ENCODE measurements around the gene TSPAN6. TPM values are rescaled to one million over a fixed set of nuclear protein-coding genes. Genes with fewer than 3 reads are reported as not detected.

Gene TSPAN6
- total and polyA plus RNA-seq, 4 donors: 11.7 to 56.2 (median 16.3) TPM

GRCh38 chrX:100659431-100660137 lies 23.0 kb upstream of the TSPAN6 start:
- H3K4me3 ChIP-seq: no peak overlapping the region
- peak overlapping the region in 1 of 2 donors; percentile 32 for H3K9ac ChIP-seq (ENCODE audit: insufficient read depth in 1 of 2, low read length in 2 of 2)
- no peaks in the 10 kb centered on the region for H3K36me3 ChIP-seq (ENCODE audit: control insufficient read depth in 4 of 4, insufficient read depth in 4 of 4, low read length in 4 of 4)
- peaks cover 0 to 24% (median 3%) of the 10 kb centered on the region in 3 donors for H3K27me3 ChIP-seq (ENCODE audit: control insufficient read depth in 3 of 3, insufficient read depth in 3 of 3, low read length in 2 of 3)
- ATAC-seq (ENCODE audit: insufficient read depth, low FRiP score) (no peak), DNase-seq (peak; percentile 65 to 82 (median 80))
- no peak overlapping the region for H3K27ac ChIP-seq (ENCODE audit: low read depth in 1 of 2, low read length in 1 of 2)
- WGBS, 2 donors: 71 to 86% methylated on average over 4 of the region's 4 CpGs
- H3K9me3 ChIP-seq (ENCODE audit: control insufficient read depth in 4 of 4, insufficient read depth in 3 of 4, low read length in 3 of 4): no peaks in the 10 kb centered on the region
- no peak for TF ChIP-seq CTCF (IDR thresholded peaks at IDR 0.05; ENCODE audit: control extremely low read depth, extremely low read depth)
- H3K4me1 ChIP-seq (ENCODE audit: control insufficient read depth in 5 of 5, insufficient read depth in 5 of 5, low read length in 5 of 5): peaks cover 0 to 7% (median 0%) of the 10 kb centered on the region in 5 donors

GRCh38 chrX:100658941-100659381 lies 22.4 kb upstream of the TSPAN6 start:
- Histone ChIP-seq H3K36me3 (ENCODE audit: control insufficient read depth in 4 of 4, insufficient read depth in 4 of 4, low read length in 4 of 4) (no peaks in the 10 kb centered on the region), H3K4me3 (no peak overlapping the region), H3K9me3 (ENCODE audit: control insufficient read depth in 4 of 4, insufficient read depth in 3 of 4, low read length in 3 of 4) (no peaks in the 10 kb centered on the region), H3K9ac (ENCODE audit: insufficient read depth in 1 of 2, low read length in 2 of 2) (no peak overlapping the region), H3K4me1 (ENCODE audit: control insufficient read depth in 5 of 5, insufficient read depth in 5 of 5, low read length in 5 of 5) (peaks cover 0 to 10% (median 0%) of the 10 kb centered on the region in 5 donors), H3K27ac (ENCODE audit: low read depth in 1 of 2, low read length in 1 of 2) (no peak overlapping the region), H3K27me3 (ENCODE audit: control insufficient read depth in 3 of 3, insufficient read depth in 3 of 3, low read length in 2 of 3) (peaks cover 0 to 27% (median 4%) of the 10 kb centered on the region in 3 donors)
- TF ChIP-seq CTCF (IDR thresholded peaks at IDR 0.05; ENCODE audit: control extremely low read depth, extremely low read depth): no peak
- peak in 1 of 3 donors; percentile 75 for DNase-seq
- WGBS, 2 donors: 37 to 53% methylated on average over 3 of the region's 3 CpGs
- no peak for ATAC-seq (ENCODE audit: insufficient read depth, low FRiP score)

- ATAC-seq (ENCODE audit: insufficient read depth, low FRiP score) (no peak), DNase-seq (peak in 2 of 3 donors; percentile 45 to 66)
- peaks cover 0 to 25% (median 14%) of the 10 kb centered on the region in 3 donors for H3K27me3 ChIP-seq (ENCODE audit: control insufficient read depth in 3 of 3, insufficient read depth in 3 of 3, low read length in 2 of 3)
- H3K4me1 ChIP-seq (ENCODE audit: control insufficient read depth in 5 of 5, insufficient read depth in 5 of 5, low read length in 5 of 5): peaks cover 0 to 14% (median 1%) of the 10 kb centered on the region in 5 donors
- H3K4me3 ChIP-seq: no peak overlapping the region
- H3K36me3 ChIP-seq (ENCODE audit: control insufficient read depth in 4 of 4, insufficient read depth in 4 of 4, low read length in 4 of 4): no peaks in the 10 kb centered on the region
- 30% methylated on average over 3 of the region's 3 CpGs for WGBS, 2 donors
- no peak overlapping the region for H3K27ac ChIP-seq (ENCODE audit: low read depth in 1 of 2, low read length in 1 of 2)
- TF ChIP-seq CTCF (IDR thresholded peaks at IDR 0.05; ENCODE audit: control extremely low read depth, extremely low read depth): no peak
- H3K9ac ChIP-seq (ENCODE audit: insufficient read depth in 1 of 2, low read length in 2 of 2): no peak overlapping the region
- H3K9me3 ChIP-seq (ENCODE audit: control insufficient read depth in 4 of 4, insufficient read depth in 3 of 4, low read length in 3 of 4): no peaks in the 10 kb centered on the region
These were observed 17.7 kb upstream of the TSPAN6 start for GRCh38 chrX:100654261-100654660.

Data from lung (tissue), 12 donors.